GM12801 (cell line): ENCODE data around the gene SSB.

ENCODE experiments used
- TF ChIP-seq, protein P1 (sequence below): IDR thresholded peaks from one replicate; pipeline ENCODE4 v1.5.1; 2011; ENCODE audit warnings: control low read depth; ENCODE audit not compliant: insufficient read length; ENCODE audit errors: extremely low read depth

Gene SSB

DNA sequence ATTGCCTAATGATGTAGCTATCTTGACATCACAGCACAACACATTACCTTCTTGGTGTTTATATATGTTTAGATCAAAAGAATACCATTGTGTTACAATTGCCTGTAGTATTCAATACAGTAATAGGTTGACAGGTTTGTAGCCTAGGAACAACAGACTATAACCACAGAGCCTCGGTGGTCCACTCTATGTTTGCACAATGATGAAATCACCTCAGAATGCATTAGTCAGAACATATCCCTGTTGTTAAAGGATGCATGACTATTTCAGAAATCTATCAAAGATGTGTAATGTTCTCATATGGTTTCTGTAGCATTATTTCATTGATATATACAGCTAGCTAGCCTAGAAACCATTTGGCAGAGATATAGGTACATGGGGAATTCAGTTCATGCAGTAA lies 17.2 kb downstream of the SSB start:
- TF ChIP-seq, protein P1, sequence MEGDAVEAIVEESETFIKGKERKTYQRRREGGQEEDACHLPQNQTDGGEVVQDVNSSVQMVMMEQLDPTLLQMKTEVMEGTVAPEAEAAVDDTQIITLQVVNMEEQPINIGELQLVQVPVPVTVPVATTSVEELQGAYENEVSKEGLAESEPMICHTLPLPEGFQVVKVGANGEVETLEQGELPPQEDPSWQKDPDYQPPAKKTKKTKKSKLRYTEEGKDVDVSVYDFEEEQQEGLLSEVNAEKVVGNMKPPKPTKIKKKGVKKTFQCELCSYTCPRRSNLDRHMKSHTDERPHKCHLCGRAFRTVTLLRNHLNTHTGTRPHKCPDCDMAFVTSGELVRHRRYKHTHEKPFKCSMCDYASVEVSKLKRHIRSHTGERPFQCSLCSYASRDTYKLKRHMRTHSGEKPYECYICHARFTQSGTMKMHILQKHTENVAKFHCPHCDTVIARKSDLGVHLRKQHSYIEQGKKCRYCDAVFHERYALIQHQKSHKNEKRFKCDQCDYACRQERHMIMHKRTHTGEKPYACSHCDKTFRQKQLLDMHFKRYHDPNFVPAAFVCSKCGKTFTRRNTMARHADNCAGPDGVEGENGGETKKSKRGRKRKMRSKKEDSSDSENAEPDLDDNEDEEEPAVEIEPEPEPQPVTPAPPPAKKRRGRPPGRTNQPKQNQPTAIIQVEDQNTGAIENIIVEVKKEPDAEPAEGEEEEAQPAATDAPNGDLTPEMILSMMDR, result no peak

DNA sequence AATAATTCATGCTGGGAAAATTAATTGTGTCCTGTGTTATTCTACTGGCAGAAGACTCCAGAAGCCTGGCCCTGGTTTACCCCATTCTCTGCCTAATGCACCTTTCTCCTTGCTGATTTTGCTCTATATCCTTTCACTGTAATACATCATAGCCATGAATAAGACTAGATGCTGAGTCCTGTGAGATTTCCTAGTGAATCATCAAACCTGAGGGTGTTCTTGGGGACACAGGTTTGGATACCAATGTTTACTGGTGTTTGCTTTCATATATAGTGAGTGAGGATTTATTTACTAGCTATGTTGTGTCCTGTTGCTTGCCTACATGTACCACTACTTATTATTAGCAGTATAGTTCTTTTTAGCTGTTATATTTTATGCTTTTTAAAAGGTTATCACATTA lies 19.6 kb downstream of the SSB start:
- TF ChIP-seq, protein P1, result no peak

DNA sequence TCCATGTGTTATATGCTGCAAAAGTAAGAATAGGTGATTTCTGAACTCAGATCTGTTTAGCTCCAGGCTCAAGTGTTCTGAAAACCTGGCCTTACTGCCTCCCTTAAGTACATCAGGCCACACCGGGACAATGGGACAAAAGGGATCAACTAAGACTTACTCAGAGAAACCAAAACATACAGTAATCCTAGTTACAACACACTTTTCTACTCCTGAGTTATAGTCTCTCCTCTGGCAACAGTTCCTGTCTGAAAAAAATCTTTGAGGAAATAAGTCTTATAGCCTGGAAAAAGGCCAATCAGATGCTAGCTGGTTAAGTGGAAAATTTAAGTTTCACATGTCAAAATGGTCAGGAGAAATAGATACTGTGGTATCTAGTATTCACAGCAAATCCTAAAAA lies 20.4 kb downstream of the SSB start:
- TF ChIP-seq, protein P1, result no peak

DNA sequence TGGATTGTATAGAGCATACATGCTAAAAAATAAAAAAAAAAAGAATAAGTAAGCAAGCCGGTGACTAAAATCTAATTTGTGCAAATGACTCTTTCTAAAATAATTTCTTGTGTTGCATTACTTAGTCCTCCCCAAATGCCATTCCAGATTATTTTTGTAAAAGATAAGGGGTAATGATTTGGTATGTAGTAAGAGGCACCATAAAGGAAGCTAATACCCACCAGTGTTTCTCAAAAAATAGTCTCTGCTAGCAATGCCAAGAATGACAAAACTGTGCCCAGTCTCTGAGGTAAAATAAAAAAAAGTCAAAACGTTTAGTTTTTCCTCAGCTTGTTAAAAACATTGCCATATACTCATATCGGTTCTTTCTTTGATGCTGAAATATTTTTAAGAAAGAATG lies 23.4 kb downstream of the SSB start:
- TF ChIP-seq, protein P1, result no peak

DNA sequence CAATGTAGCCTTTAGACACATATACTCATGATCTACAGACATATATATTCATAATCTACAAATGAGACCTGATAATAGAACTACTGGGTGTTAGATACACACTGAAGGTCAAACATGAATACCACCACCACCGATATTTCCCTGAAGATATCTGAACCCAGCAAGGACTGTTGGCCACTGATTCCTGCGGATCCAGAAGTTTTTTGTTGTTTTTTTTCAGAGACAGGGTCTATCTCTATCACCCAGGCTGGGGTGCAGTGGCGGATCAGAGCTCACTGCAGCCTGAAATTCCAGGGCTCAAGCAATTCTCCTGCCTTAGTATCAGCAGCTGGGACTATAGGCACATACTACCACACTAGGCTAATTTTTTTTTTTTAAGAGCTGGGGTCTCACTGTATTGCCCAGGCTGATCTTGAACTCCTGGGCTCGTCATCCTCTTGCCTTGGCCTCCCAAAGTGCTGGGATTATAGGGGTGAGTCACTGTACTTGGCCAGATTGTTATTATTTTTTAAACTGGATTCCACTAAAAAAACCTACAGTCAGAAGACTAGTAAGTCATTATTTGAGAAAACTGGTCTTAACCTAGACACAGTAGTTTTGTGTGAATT lies 24.2 kb downstream of the SSB start:
- TF ChIP-seq, protein P1, result no peak

DNA sequence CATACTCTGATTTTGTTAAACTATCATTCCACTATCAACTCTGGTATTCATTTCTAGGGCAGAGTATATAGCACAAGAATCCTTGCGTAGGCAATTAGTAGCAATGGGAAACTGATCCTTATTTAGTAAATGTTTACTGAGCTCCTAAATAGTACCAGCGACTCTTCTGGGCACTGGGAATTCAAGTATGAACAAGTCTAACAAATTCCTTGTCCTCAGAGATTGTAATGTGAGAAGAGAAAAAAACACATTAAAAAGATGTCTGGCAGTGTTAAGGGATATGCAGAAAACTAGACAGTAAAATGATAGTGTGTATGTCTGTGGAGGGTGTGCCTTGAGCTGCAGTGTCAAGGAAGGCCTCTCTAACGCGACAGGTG lies 25.3 kb downstream of the SSB start:
- TF ChIP-seq, protein P1, result no peak

DNA sequence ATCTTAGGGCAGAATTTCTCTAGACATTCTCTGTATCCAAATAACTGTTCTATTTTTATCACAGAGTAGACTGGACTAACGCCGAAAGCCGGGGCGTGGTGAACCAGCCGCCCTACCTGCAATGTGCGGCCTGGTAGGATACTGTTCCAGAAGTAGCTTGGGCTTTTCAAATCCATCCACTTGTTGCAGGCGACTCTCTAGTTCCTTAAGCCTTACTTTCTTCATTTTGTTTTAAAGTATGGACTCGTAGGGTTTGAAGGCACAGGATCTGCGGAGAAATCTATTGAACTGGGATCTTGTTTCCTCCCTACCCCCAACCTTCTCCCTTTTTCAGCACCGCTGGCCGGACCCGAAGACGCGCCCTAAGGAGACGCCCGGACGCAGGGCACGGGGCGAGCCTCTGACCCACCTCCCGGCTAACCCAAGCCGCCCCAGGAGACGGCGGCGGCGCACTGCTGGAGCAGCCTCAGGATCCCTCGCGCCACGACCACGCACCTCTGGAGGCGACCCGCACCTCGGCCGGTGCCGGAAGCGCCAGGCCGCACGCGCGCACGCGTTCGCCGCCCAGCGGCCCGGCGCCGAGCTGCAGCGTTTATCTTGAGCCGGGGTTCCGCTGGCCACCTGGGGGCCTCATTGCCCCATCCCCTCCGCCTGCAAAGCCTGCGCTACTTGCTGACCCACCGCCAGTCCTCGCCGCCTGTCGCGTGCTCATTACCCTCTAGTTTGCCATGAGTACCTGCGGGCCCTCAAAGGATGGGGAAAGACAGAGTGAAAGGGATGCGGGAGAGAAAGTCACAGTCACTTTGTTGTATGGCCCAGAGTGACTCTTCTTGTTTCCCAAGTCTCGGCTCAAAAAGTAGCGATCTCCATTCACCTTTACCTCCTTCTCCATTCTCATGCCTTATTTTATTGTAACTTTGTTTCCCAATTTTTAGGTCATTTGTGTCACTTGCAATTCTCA lies 26.0 kb downstream of the SSB start, which contains the start of gene METTL5:
Gene METTL5 (minus strand): TSS at position 533 of the 961 bp plus-strand sequence. CDS start 308 bp downstream, at position 225.
- TF ChIP-seq, protein P1, result no peak
